ENCODE measurements around the gene IER5. TPM values are rescaled to one million over a fixed set of nuclear protein-coding genes. Genes with fewer than 3 reads are reported as not detected.

Gene IER5
- total and polyA plus RNA-seq, 9 of the 15 experiments (the other 6 are each of a cell fraction or from before 2014, with no cell fraction given), result 2.4 to 32.1 (median 12.0) TPM

- TF ChIP-seq ZBTB34 (CRISPR knock-in tag; IDR thresholded peaks at IDR 0.05) (no peak), ETV5 (CRISPR knock-in tag; IDR thresholded peaks at IDR 0.05; ENCODE audit: low read depth) (0 out of 2 replicates have a peak, but pooled peaks have one; percentile 21)
These were observed 29.3 kb downstream of the IER5 start (continued) for GRCh38 chr1:181117648-181118449.

GRCh38 chr1:181119093-181119989, 30.8 kb downstream of the IER5 start:
- WGBS (ENCODE audit: insufficient coverage, low coverage, missing lambda C conversion rate), result 33% methylated on average over 6 of the region's 6 CpGs
- peaks cover 4 to 9% of the 10 kb centered on the region in 2 experiments; a peak in 2 of 5 replicates for H3K4me1 ChIP-seq (replicated peaks in 1 of 2; ENCODE audit: control insufficient read depth in 2 of 2, insufficient read depth in 2 of 2, low read length in 2 of 2)
- H3K9me1 ChIP-seq (ENCODE audit: control insufficient read depth, insufficient read depth, low read length), result no peaks in the 10 kb centered on the region
- H3K9ac ChIP-seq (ENCODE audit: insufficient read depth in 1 of 2, low read depth in 2 of 2, low read length in 2 of 2), result no peak overlapping the region
- no peak overlapping the region for H3K27ac ChIP-seq (ENCODE audit: extremely low read depth, low read depth, low read length)
- no peaks in the 10 kb centered on the region for H3K79me2 ChIP-seq (ENCODE audit: control insufficient read depth, insufficient read depth, low read length)
- in situ Hi-C loops (cut with MboI), result no loop called here
- POLR2A ChIA-PET, result interaction anchor here (0.8 to 1.3 kb wide), 4 partner anchors 14 to 22 kb away, joined by 3 to 4 read pairs (median 4); no protein-coding TSS in a partner anchor
- H2AFZ ChIP-seq (ENCODE audit: low read depth, low read length), result no peak overlapping the region
- H3K9me3 ChIP-seq (replicated peaks; ENCODE audit: control insufficient read depth, insufficient read depth, low read depth, low read length), result no peaks in the 10 kb centered on the region; the same call in 1 of the 2 replicates
- H4K20me1 ChIP-seq (replicated peaks; ENCODE audit: control insufficient read depth, insufficient read depth, low read length), result no peaks in the 10 kb centered on the region; the same call in 1 of the 2 replicates
- no peak for DNase-seq (ENCODE audit: extremely low read depth in 1 of 4, low spot score in 3 of 4)
- no peak overlapping the region for H3K4me3 ChIP-seq
- no peak overlapping the region for H3K4me2 ChIP-seq (ENCODE audit: insufficient read depth, low read length)
- intact Hi-C loops (cut with micrococcal nuclease), result no loop called here
- TF ChIP-seq TRIM28 (IDR thresholded peaks at IDR 0.05), result peak; percentile 67; the same call in 1 of the 2 replicates
- TF ChIP-seq PATZ1 (CRISPR knock-in tag; IDR thresholded peaks at IDR 0.05; ENCODE audit: borderline replicate concordance), result no peak
- peak; percentile 10 to 39; a peak in 1 of 4 replicates for TF ChIP-seq TRIM24 (IDR thresholded peaks at IDR 0.05)
- no peak for TF ChIP-seq SP2 (IDR thresholded peaks at IDR 0.05; ENCODE audit: extremely low read depth, low read depth, low read length, poor library complexity, severe bottlenecking)
- no peak for TF ChIP-seq NFIC (IDR thresholded peaks at IDR 0.05)
- TF ChIP-seq, protein P1, sequence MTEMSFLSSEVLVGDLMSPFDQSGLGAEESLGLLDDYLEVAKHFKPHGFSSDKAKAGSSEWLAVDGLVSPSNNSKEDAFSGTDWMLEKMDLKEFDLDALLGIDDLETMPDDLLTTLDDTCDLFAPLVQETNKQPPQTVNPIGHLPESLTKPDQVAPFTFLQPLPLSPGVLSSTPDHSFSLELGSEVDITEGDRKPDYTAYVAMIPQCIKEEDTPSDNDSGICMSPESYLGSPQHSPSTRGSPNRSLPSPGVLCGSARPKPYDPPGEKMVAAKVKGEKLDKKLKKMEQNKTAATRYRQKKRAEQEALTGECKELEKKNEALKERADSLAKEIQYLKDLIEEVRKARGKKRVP (CRISPR knock-in tag; IDR thresholded peaks at IDR 0.05), result no peak
- peak in 1 of 2 experiments; percentile 20; a peak in 1 of 4 replicates for TF ChIP-seq HDAC1 (IDR thresholded peaks at IDR 0.05)
- TF ChIP-seq ZNF316 (IDR thresholded peaks at IDR 0.05), result peak; percentile 73
- ATAC-seq, result no peak
- H3K36me3 ChIP-seq (ENCODE audit: control insufficient read depth, insufficient read depth, low read length), result no peaks in the 10 kb centered on the region
- BruUV-seq (replicated peaks), result no TSS peak
- no peak for FAIRE-seq
- CTCF ChIA-PET (ENCODE audit: low intra/inter-chr PET ratio), result no interaction called here
- no peaks in the 10 kb centered on the region for H3K27me3 ChIP-seq (ENCODE audit: control insufficient read depth in 2 of 2, insufficient read depth in 2 of 2, low read length in 2 of 2)
